HG03066 (cell line): ENCODE results near the gene CDH6.

Source experiments
- ATAC-seq: cut with Tn5 transposase; IDR thresholded peaks from one replicate; pipeline ENCODE4 v1.9.1; 2021; ENCODE audit warnings: low read depth; ENCODE audit not compliant: unreplicated experiment

The CDH6 gene

DNA sequence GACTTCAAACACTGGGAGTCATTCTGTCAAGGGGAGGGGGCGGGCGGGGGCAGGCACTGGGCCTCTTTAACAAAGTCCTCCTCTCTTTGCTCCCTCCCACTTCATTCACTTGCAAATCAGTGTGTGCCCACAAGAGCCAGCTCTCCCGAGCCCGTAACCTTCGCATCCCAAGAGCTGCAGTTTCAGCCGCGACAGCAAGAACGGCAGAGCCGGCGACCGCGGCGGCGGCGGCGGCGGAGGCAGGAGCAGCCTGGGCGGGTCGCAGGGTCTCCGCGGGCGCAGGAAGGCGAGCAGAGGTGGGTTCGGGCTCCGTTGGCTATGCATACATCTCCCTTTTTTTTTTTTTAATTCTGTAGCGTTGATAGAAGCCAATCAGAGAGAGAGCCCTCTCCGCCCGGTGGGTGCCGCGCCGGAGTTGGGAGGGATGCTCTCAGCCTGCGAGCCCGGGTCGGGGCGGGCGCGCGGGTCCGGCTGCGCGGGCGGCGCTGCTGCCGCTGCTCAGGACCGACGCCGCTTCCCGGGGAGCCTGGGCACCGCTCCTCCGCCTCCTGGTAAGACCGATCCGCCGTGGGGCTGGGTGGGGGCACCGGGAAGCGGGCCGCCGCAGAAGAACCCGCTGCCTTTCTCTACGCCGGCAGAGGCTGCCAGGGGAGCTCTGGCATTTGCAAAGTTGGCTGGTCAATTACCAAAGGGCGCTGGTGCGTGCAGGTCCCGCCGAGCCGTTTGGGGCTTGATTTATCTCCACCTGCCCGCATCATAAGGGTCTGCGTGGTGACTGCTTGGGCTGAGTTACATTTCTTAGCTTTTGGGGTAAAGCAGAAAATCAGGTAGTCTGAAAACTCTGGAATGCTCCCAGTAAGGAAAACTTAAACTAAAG, at the start of gene CDH6:
Gene CDH6, plus strand, starts transcription at position 96 of the 877 bp plus-strand sequence. CDS start 73,788 bp downstream, outside the sequence.
- ATAC-seq = no peak

DNA sequence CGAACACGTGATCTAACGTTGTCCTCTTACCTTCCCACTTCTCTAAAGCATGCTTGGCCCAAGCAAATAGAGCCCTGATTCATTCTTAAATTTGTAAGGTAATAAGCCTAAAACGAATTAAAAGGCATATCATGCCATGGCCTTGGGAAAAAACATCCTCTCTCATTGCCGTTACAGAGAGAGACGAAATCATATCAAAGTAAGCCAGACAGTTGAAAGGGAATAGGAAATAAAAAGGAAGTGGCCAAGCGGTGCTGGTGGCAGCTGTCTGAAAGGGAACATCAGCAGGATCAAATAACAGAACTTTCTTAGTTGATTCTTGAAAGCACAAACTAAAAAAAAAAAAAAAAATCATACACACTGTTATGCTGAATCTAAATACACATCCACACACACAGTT, 49.1 kb upstream of the CDH6 start:
- no peak for ATAC-seq

DNA sequence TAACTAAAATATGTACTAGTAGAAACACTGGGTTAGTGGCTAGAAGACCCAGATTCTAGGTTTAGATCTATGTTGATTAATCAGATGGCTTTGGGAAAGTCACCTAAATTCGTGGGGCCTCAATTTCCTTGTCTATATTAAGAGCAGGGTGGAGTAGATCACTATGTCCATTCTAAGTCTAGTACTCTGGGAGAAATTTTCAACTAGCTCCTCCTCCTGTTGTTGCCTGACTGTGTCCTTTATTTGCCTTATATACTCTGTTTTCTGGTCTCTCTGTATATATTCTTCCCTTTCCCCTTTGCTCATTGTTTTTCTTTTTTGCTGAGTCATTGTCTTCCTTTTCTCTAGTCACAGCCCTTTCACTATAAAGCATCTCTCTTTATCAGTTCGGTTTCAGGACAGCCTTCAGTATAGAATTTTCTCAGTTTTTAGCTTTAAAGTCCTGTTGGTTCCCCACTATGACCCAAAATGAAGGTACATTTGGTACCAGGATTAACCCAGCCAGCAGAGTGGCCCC, 44.5 kb upstream of the CDH6 start:
- ATAC-seq = no peak

DNA sequence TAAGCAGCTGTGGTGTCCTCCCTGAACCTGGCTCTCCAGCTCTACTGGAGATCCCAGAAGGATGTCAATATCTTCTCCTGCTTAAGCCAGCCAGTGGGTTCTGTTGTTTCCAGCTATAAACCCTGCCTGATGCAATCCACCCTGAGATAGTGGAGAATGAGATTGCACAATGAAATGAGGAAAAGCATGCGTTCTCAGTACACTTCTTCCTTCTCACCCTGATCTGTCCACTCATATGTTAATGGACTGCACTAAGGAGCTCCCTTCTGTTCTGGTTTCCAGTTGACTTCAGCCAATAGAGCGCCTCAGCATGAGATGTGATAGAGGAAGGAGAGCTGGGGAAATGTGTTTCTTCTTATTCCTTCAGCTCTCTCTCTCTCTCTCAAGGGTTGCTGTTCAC, 40.0 kb upstream of the CDH6 start:
- no peak for ATAC-seq

DNA sequence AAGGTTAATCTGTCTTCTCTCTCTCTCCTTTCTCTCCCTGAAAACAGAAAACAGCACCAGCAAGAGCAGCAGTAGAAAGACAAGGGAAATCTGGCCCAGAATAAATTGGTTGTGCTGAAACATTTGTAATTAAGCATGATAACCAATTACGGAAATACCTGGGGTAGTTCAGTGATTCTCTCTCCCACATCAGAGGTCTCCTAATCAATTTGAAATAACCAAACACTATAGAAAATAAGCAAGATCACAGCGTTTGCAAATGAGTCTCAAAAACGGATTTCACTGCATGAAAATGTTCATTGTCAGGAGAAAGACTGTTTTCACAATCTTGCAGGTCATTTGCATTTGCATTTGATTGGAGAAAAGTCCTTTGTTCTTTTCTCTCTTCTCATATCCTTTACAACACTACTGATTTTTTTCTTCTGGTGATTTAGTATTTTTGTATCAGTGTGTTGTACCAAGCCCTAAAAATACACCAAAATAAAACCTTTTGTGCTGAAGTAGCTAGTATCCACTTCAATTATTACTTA, 36.8 kb upstream of the CDH6 start:
- no peak for ATAC-seq

DNA sequence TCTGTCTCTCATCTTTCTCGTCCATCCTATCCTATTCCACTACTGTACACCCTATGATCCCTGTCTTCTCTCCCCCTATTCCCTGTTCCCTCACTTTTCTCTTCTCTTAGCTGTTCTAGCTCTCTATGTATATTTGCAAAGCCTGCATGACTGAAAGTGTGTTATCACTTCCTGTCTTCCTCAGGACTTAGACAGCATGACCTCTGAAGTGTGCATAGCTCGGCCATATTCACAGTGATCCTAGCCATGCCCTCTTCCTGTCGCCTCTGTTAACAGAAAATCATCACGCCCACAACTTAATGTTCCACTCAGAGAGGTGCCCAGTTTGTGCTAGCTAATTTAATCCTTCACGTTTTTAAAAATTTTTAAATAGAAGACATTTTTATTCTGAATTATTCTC, 35.8 kb upstream of the CDH6 start:
- ATAC-seq = no peak

DNA sequence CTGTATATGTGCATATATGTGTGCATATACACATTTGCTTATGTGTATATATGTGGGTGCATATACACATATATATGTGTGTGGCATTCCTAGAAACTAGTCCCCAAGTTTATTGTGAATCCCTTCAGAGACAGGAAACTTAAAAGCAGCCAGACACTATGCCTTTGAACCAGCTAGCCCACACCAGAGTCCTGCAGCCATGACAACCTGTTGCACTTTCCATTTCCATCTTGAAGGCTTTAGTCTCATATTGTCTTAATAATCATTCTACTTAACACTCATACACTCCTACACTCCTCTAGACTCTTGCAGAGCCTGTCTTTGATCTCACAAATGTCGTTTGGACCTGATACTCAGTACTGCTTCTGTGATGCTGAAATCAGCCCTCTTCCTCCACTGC, 34.8 kb upstream of the CDH6 start:
- ATAC-seq = no peak

DNA sequence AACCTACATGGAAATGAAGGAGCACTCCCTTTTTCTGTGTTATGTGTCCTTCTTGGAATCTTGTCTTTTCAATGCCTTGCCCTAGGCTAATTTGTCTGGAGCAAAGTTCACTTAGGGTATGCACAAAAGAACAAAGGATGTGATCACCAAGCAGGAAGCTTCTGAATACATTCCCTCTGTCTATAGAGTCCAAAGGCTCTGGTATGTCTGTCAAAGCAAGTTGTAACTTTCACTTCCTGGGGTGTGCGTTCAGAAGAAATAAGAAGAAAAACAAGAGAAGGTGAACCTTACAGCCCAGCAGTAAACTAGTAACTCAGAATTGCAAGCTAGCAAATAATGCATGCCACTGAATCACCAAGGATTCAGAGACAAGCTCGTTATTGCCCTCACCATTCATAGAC, 31.7 kb upstream of the CDH6 start:
- no peak for ATAC-seq

DNA sequence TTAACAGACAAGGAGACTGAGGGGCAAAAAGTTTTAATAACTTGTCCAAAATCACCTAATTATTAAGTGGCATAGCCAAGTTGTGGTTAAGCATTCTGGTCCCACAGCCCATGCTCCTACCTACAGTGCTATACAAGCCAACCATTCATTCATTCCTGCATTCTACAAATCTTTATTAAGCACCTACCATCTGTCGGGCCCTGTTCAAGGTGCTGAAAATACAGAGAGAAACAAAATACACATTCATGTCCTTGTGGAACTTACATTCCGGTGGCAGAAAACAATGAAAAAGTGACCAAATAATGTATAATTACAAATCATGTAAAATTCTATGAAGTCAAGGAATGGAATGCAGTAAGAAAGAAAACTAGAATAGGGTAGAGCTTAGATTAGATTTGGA, 27.8 kb upstream of the CDH6 start:
- no peak for ATAC-seq

DNA sequence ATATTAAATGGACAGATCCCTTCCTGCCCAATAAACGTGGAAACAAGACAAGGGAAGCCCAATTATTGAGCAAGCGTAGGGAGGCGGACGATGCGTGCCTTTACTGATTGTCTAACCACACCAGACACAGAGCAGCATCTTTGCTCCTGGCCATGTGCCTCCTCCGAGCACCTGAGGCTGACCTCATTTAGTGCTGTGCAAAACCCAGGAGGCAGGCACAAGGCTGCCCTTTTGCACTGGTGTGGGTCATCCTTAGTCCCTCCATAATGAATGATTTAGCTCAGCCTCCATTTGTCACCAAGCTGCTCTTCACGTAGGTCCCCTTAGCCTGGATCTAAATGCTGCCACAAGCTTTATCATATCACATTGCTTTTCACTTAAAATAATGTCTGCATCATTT, 24.1 kb upstream of the CDH6 start:
- no peak for ATAC-seq

DNA sequence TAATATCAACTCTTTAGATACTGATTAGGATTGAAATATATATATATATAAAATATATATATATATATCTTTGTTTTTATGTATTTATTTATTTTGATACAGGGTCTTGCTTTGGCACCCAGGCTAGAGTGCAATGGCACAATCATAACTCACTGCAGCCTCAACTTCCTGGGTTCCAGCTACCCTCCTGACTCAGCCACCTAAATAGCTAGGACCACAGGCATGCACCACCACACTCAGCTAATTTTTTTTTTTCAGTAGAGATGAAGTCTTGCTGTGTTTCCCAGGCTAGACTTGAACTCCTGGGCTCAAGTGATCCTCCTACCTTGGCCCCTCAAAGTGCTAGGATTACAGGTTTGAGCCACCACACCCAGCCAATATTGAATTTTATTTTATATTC, 20.6 kb upstream of the CDH6 start:
- ATAC-seq = no peak

DNA sequence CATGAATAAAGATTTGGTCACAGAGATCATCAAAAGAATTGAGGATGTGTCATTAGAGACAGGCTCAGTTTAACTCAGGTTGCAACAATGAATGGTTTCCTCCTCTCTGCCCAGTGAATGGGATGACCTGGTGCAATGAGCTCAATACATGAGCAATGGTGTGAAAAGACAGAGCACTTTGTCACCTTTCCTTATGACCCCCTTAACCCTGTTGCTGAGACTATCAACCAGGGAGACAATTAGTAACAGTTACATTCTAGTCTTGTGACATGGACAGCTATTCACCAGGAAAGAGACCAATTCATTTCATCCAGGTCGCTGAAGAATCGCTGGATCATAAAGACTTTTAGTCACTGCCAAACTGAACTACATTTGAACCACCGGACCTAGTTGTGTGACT, 19.9 kb upstream of the CDH6 start:
- ATAC-seq = no peak

DNA sequence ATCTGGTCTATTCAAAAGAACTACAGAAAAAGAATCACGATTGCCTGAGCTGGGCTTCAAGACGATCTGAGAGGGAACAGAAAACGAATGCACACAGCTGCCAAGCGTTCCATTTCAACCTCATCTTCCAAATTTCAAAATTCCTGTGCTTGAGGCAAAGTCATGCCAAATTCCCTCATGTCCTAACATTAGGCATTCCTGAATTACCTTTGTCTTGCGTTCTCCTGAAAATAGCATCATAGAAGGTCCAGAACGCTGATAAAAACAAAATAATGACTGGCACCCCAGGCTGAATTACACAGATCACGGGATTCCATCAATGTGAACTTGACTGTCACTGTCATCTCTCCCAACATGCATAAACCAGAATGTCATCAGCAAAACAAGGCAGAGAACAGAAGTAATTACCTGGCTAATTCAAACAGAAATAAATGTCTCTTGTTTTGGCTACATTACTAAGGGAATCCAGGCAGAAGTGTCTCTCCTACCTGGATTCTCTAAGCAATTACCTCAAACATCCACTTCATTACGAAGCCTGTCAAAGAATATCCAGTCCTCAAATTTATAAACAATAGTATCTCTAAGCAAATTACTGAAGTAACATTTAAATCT, 12.0 kb upstream of the CDH6 start:
- no peak for ATAC-seq

DNA sequence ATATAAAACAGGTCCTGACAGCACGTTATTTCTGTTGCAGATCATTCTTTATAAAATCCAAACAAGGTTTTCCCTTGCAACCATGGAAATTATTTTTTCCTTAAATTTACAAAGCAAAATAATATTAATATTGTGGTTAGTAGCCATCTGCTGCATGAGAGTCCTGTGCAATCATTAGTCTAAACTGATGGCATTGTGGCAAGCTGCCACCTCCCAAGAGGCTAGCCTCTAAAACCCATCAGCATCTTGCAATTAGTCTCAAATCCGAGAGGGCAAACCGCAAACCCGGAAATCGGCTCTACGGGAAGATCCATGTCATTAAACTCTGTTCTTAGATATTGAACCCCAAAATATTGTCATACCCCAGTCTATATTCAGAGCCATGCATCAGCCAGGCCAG, 11.3 kb upstream of the CDH6 start:
- ATAC-seq = no peak

DNA sequence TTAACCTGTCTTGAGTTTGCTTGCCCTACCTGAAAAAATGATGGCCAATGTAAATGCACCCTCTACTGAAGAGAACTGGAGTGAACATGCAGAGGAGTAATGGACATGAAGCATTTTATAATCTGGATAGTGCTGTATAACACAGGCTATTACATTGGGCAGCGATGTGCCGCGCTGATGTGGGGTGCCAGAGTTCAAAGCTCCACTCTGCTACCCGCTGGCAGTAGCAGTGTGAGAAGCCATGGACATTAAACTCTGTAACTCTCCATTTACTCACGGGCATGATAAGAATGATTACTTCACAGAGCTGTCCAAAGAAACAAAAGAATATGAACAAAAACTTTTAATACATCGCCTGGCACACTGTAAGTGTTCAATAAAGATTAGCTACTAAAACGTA, 7.5 kb upstream of the CDH6 start:
- no peak for ATAC-seq

DNA sequence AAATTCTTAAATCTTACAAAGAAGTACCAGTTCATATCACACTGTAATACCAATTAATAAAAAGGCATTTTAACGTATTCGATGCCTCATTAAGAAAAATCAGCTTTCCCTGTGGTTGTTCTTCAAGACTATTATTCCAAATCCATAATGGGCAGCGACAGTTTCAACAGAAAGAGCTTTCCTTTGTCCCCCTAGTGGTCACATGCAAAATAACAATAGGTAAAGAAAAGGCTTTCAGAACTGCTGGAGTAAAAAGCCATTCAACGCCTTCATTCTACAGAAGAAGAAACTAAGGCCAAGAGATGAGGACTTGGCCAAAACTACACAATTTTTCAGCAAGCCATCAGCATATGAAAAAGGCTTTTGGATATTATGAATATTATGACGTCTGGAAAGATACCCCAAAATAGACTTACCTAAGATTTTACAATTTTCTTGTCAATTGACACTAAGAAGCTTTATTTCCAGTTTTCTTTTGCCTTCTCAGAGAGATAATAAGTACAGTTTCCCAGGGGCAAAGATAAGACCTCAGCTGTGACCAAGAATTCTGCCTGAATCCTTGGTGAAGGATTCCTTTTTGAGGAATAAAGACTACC, 6.7 kb upstream of the CDH6 start:
- ATAC-seq = no peak

DNA sequence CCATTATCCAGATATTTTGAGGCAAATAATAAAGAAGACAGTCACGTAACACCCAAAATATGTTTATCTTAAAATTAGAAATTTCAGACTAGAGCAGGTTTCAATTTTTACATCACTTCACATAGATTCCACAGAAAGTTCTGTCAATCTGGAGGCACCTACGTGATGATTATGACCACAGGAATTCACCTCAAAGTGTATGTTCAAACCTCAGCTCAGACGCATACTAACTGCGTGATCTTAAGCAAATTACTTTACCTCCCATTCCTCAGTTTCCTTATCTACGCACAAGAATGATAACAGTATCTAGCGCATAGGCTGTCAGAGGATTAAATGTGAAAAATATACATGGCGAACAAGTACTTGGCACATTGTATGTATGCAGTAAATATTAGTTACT, 5.9 kb upstream of the CDH6 start:
- no peak for ATAC-seq

DNA sequence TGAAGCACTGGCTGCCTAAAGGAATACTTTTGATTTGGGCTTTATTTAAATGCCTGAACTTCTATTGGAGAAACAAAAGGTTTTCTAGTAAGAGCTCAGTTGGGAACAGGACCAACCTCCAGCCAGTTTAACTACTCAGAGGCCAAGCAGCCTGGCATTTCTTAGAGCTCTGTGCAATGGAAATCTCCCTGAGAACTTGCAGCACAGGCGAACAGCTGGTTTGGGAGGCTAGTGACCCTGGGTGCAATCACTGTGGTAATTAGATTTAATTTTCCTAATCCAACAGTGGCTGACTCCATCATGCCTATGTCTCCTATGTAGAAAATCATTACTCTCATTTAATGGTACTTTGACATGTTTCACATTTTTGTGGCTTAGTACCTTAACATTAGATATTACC, 1.0 kb upstream of the CDH6 start:
- no peak for ATAC-seq

DNA sequence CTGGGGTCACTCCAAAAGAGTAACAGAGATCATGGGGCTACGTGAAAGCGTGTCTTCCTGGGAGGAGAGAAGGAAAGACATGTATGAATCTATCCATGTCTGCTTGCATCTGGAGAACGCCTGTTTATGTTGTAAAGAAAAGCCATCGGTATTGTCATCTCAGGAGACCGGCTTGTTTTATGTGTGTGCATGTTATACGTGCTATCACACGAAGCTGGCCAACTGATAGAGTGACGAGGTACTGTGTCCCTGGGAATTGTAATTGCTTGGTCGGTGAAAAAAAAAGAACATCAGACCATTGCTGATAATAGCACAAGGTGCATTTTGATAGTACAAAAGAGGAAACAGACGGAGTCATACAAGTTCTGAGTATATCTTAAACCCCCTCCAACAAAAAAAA, 370 bp upstream of the CDH6 start:
- ATAC-seq = no peak

DNA sequence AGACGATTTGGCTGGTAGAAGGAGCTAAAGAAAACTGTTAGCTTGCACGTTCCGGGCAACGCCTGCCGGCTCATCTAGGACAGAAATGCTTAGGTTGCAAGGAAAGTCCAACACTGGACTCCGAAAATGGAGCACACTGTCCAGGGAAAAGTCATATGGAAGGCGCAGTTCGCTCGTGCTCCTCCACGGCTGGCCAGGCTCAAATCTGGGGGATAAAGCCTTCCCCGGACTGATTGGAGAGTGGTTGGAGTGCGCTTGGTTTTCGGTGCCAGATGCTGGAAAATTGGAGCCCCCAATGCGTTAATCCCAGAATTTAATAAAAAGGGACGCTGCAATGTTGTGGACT, 955 bp downstream of the CDH6 start:
- no peak for ATAC-seq

DNA sequence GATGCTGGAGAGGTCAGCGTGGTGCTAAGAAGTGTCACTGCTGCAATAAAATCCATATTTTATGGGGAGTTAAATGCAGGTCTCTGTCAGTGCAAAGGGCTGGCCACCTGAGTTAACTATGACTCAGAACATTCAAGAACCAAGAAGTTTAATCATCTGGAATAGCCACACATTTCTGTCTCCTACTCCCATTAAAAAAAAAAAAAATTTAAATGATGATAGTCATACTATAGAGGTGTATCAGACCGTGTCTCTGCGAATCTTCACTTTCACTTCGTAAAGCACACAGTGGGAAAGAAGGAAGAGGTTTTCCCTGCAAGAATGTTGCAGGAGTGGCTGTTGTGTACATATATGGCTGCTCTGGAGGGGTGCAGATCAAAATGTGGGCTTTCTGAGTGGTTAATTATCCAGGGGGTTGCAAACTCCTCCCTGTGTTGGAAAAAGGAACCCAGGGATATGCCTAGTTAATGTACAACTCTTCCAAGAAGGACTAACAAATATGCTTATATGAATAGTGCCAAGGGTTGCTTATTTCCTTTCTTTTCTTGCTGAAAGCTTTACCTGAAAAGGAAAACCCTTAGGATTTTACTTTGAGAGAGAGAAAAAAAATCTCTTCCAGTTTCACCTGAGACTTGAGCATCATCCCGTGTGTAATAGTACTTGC, 1.5 kb downstream of the CDH6 start:
- no peak for ATAC-seq
